ENCODE results near the gene BBS12.

DNA sequence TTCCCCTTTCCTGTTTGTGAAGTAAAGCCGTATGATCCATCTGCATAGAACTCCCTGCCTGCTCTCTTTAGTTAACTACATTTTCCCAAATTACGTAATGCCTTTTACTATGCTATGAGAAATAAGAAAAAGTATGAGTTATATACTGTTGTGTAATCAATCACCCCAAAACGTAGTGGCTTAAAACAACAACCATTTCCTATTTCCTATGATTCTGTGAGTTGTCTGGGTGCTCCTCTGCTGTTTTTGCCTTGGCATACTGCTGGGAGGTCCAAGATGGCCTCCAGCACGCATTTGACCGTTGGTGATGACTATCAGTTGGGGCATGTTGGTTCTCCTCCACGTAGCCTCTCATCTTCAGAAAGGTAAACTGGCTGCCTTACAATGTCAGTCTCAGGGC, 39.8 kb downstream of the BBS12 start:
- TF ChIP-seq, protein P1, sequence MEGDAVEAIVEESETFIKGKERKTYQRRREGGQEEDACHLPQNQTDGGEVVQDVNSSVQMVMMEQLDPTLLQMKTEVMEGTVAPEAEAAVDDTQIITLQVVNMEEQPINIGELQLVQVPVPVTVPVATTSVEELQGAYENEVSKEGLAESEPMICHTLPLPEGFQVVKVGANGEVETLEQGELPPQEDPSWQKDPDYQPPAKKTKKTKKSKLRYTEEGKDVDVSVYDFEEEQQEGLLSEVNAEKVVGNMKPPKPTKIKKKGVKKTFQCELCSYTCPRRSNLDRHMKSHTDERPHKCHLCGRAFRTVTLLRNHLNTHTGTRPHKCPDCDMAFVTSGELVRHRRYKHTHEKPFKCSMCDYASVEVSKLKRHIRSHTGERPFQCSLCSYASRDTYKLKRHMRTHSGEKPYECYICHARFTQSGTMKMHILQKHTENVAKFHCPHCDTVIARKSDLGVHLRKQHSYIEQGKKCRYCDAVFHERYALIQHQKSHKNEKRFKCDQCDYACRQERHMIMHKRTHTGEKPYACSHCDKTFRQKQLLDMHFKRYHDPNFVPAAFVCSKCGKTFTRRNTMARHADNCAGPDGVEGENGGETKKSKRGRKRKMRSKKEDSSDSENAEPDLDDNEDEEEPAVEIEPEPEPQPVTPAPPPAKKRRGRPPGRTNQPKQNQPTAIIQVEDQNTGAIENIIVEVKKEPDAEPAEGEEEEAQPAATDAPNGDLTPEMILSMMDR (IDR thresholded peaks at IDR 0.05): no peak
- no peak for TF ChIP-seq POLR2A (IDR thresholded peaks at IDR 0.05)
